Fibroblast of lung (primary cell): ENCODE measurements around the gene KRTCAP2.
"Not testable (repeated sequence)": the region's sequence is repeated elsewhere in the genome, so short reads cannot be mapped to it uniquely, and the experiment has no call there.

ENCODE experiments used
- EZH2 ChIP-seq: IDR thresholded peaks from 2 replicates; pipeline ENCODE4 v1.5.1; 2012; ENCODE audit warnings: low read length, control low read depth, mild to moderate bottlenecking; ENCODE audit errors: missing control alignments
- TF ChIP-seq, protein P1 (sequence below), 2 donors: IDR thresholded peaks in 1 of 2; conservative IDR thresholded peaks in 1 of 2; 1 replicate in 1 of 2; 2 replicates in 1 of 2; pipeline ENCODE4 v1.5.1; 2011 to 2012; ENCODE audit warnings: low read length in 2 of 2, control low read depth in 1 of 2, inconsistent platforms in 1 of 2, low read depth in 1 of 2, mild to moderate bottlenecking in 1 of 2

DNA sequence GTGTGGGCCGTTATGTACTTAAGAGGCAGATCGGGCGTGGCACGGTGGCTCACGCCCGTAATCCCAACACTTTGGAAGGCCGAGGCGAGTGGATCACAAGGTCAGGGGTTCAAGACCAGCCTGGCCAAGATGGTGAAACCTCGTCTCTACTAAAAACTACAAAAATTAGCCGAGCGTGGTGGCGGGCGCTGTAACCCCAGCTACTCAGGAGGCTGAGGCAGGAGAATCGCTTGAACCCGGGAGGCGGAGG, 20.8 kb upstream of the KRTCAP2 start:
- TF ChIP-seq, protein P1, sequence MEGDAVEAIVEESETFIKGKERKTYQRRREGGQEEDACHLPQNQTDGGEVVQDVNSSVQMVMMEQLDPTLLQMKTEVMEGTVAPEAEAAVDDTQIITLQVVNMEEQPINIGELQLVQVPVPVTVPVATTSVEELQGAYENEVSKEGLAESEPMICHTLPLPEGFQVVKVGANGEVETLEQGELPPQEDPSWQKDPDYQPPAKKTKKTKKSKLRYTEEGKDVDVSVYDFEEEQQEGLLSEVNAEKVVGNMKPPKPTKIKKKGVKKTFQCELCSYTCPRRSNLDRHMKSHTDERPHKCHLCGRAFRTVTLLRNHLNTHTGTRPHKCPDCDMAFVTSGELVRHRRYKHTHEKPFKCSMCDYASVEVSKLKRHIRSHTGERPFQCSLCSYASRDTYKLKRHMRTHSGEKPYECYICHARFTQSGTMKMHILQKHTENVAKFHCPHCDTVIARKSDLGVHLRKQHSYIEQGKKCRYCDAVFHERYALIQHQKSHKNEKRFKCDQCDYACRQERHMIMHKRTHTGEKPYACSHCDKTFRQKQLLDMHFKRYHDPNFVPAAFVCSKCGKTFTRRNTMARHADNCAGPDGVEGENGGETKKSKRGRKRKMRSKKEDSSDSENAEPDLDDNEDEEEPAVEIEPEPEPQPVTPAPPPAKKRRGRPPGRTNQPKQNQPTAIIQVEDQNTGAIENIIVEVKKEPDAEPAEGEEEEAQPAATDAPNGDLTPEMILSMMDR (conservative IDR thresholded peaks at IDR 0.05 in 1 of 2, IDR thresholded peaks at IDR 0.05 in 1 of 2; ENCODE audit: low read depth in 1 of 2, low read length in 2 of 2), result not testable (repeated sequence)
- not testable (repeated sequence) for TF ChIP-seq EZH2
